PC-9 (cell line): ENCODE data around the gene LYG1. TPM values are rescaled to one million over a fixed set of nuclear protein-coding genes. Genes with fewer than 3 reads are reported as not detected.
A peak's percentile ranks its signal among the peaks of the same experiment; 100 is the strongest.
"Not testable (repeated sequence)": the region's sequence is repeated elsewhere in the genome, so short reads cannot be mapped to it uniquely, and the experiment has no call there.

ENCODE experiments used
- BruUV-seq: library from RNA; stranded (reverse); fragments of 400-500 nt; replicated peaks from 2 replicates; lab custom pipeline; 2021; lab: Mats Ljungman, UMichigan
- CTCF ChIA-PET: fragments of 300-600 bp; sonication (Branson Sonifier 250); formaldehyde crosslinking; loops from one replicate; lab custom pipeline; 2022; ENCODE audit warnings: antibody characterized with exemption; lab: Charles Lee
- POLR2A ChIA-PET: fragments of 300-600 bp; sonication (Branson Sonifier 250); formaldehyde crosslinking; loops from one replicate; lab custom pipeline; 2022; ENCODE audit warnings: antibody characterized with exemption; ENCODE audit not compliant: unreplicated experiment; lab: Charles Lee
- DNase-seq, 2 experiments: peaks; one replicate each; pipeline versions ENCODE4 v3.0.0 to v3.0.0-alpha.2; 2015 to 2022; ENCODE audit warnings: mixed read lengths in 1 of 2
- H2AFZ ChIP-seq: fragments of 200-600 bp; sonication (generic); 2 replicates; pipeline ENCODE4 v1.8.1; 2017; ENCODE audit warnings: antibody characterized with exemption
- H3F3A ChIP-seq: fragments of 200-600 bp; sonication (generic); 2 replicates; pipeline ENCODE4 v1.8.1; 2017; ENCODE audit warnings: antibody characterized with exemption, mild to moderate bottlenecking, low read depth; ENCODE audit not compliant: insufficient read depth
- H3K27ac ChIP-seq: fragments of 200-600 bp; sonication (generic); 2 replicates; pipeline ENCODE4 v1.6.1; 2016; ENCODE audit warnings: mixed run types
- H3K27me3 ChIP-seq: fragments of 200-600 bp; sonication (generic); 2 replicates; pipeline ENCODE4 v1.6.1; 2016; ENCODE audit warnings: low read depth, mixed run types; ENCODE audit not compliant: insufficient read depth
- H3K36me3 ChIP-seq: fragments of 200-600 bp; sonication (generic); 2 replicates; pipeline ENCODE4 v1.6.1; 2016; ENCODE audit warnings: low read depth, mixed run types
- H3K4me1 ChIP-seq: fragments of 200-600 bp; sonication (generic); replicated peaks from 2 replicates; pipeline ENCODE4 v1.6.1; 2016; ENCODE audit warnings: mixed run types; ENCODE audit not compliant: insufficient read depth
- H3K4me2 ChIP-seq: fragments of 200-600 bp; sonication (generic); 2 replicates; pipeline ENCODE4 v1.6.1; 2017; ENCODE audit warnings: mixed run types
- H3K4me3 ChIP-seq: fragments of 200-600 bp; sonication (generic); 2 replicates; pipeline ENCODE4 v1.6.1; 2016; ENCODE audit warnings: mixed run types
- H3K79me2 ChIP-seq: fragments of 200-600 bp; sonication (generic); 2 replicates; pipeline ENCODE4 v1.6.1; 2017; ENCODE audit warnings: low read depth, mixed run types
- H3K9me2 ChIP-seq: fragments of 200-600 bp; sonication (generic); 2 replicates; pipeline ENCODE4 v1.8.1; 2017; ENCODE audit warnings: mild to moderate bottlenecking; ENCODE audit not compliant: insufficient read depth
- H3K9me3 ChIP-seq: fragments of 200-600 bp; sonication (generic); 2 replicates; pipeline ENCODE4 v1.8.1; 2016; ENCODE audit warnings: low read depth; ENCODE audit not compliant: insufficient read depth
- H4K20me1 ChIP-seq: fragments of 200-600 bp; sonication (generic); 2 replicates; pipeline ENCODE4 v1.8.1; 2017; ENCODE audit not compliant: insufficient read depth
- CTCF ChIP-seq: fragments of 200-600 bp; sonication (generic); conservative IDR thresholded peaks from 2 replicates; pipeline ENCODE4 v1.6.1; 2017; ENCODE audit warnings: mixed run types, antibody characterized with exemption, mild to moderate bottlenecking, moderate library complexity
- EZH2 ChIP-seq: fragments of 200-600 bp; sonication (generic); IDR thresholded peaks from 2 replicates; pipeline ENCODE4 v1.8.0; 2017; ENCODE audit warnings: antibody characterized with exemption, low read depth
- intact Hi-C: fragments of 100-400 bp; cut with micrococcal nuclease; formaldehyde crosslinking; loops from one replicate; pipeline ENCODE4 v1.10.0; 2022; ENCODE audit not compliant: unreplicated experiment
- total RNA-seq: library from RNA; stranded (reverse); gene quantifications from 2 replicates; pipeline ENCODE4 v1.2.3, GENCODE V29; 2021

Gene LYG1
- total RNA-seq, 1 experiment from 2014 or later = 1.5 TPM

- Histone ChIP-seq H3F3A (no peaks in the 10 kb centered on the region), H3K4me2 (no peak overlapping the region), H2AFZ (no peak overlapping the region), H3K27me3 (no peaks in the 10 kb centered on the region), H3K36me3 (no peaks in the 10 kb centered on the region), H3K79me2 (no peaks in the 10 kb centered on the region), H3K4me1 (no peaks in the 10 kb centered on the region), H3K4me3 (no peak overlapping the region), H3K9me3 (0 out of 2 replicates have a peak, but pooled peaks cover 3% of the 10 kb centered on the region), H3K9me2 (no peaks in the 10 kb centered on the region), H4K20me1 (no peaks in the 10 kb centered on the region), H3K27ac (no peak overlapping the region)
- TF ChIP-seq CTCF = no peak
- TF ChIP-seq EZH2 = no peak
- BruUV-seq = no TSS peak
- CTCF ChIA-PET = no interaction called here
- POLR2A ChIA-PET = no interaction called here
- intact Hi-C loops = no loop called here
- no peak for DNase-seq
Observed at GRCh38 chr2:99285526-99285925, 15.5 kb downstream of the LYG1 start.

- TF ChIP-seq CTCF = no peak
- TF ChIP-seq EZH2 = no peak
- H3K9me3 ChIP-seq = 0 out of 2 replicates have a peak, but pooled peaks cover 7% of the 10 kb centered on the region
- no peak overlapping the region for H3K27ac ChIP-seq
- CTCF ChIA-PET = no interaction called here
- no peaks in the 10 kb centered on the region for H3K36me3 ChIP-seq
- intact Hi-C loops = no loop called here
- BruUV-seq = no TSS peak
- H4K20me1 ChIP-seq = no peaks in the 10 kb centered on the region
- peaks cover 14% of the 10 kb centered on the region for H3F3A ChIP-seq
- no peak for DNase-seq
- H2AFZ ChIP-seq = no peak overlapping the region
- no peak overlapping the region for H3K4me3 ChIP-seq
- POLR2A ChIA-PET = no interaction called here
- peaks cover 12% of the 10 kb centered on the region for H3K4me1 ChIP-seq
- no peak overlapping the region for H3K4me2 ChIP-seq
- H3K79me2 ChIP-seq = no peaks in the 10 kb centered on the region
- H3K9me2 ChIP-seq = no peaks in the 10 kb centered on the region
- no peaks in the 10 kb centered on the region for H3K27me3 ChIP-seq
Observed at GRCh38 chr2:99279969-99280695, 20.9 kb downstream of the LYG1 start.

GRCh38 chr2:99278793-99279291 is 22.2 kb downstream of the LYG1 start:
- Histone ChIP-seq H3K36me3 (no peaks in the 10 kb centered on the region), H3K27me3 (peaks cover 3% of the 10 kb centered on the region; the same call in 1 of the 2 replicates), H3K9me2 (no peaks in the 10 kb centered on the region), H2AFZ (peak overlapping the region; percentile 13; the same call in 1 of the 2 replicates), H3K4me2 (peak overlapping the region; percentile 69), H3K27ac (peak overlapping the region; percentile 17), H3K79me2 (no peaks in the 10 kb centered on the region), H3K4me3 (peak overlapping the region; percentile 38; the same call in 1 of the 2 replicates), H3F3A (peaks cover 14% of the 10 kb centered on the region), H3K9me3 (peaks cover 7% of the 10 kb centered on the region; the same call in 1 of the 2 replicates), H3K4me1 (peaks cover 12% of the 10 kb centered on the region), H4K20me1 (no peaks in the 10 kb centered on the region)
- TF ChIP-seq EZH2 = no peak
- TF ChIP-seq CTCF = no peak
- peak in 1 of 2 experiments; percentile 83 for DNase-seq
- no TSS peak for BruUV-seq
- CTCF ChIA-PET = no interaction called here
- intact Hi-C loops = no loop called here
- POLR2A ChIA-PET = interaction anchor here (0.6 kb wide), 1 partner anchor 34 kb away, joined by 3 read pairs; no protein-coding TSS in a partner anchor

- DNase-seq, H3K36me3 ChIP-seq, H4K20me1 ChIP-seq, BruUV-seq, POLR2A ChIA-PET, CTCF ChIA-PET, H3K9me2 ChIP-seq, H3K27me3 ChIP-seq, H3K79me2 ChIP-seq, H3K9me3 ChIP-seq, intact Hi-C loops: not testable (repeated sequence)
- H3K4me2 ChIP-seq = peak overlapping the region; percentile 69
- peaks cover 12% of the 10 kb centered on the region for H3K4me1 ChIP-seq
- H3K4me3 ChIP-seq = peak overlapping the region; percentile 38; the same call in 1 of the 2 replicates
- H3F3A ChIP-seq = peaks cover 14% of the 10 kb centered on the region
- H2AFZ ChIP-seq = peak overlapping the region; percentile 13; the same call in 1 of the 2 replicates
- peak overlapping the region; percentile 17; the same call in 1 of the 2 replicates for H3K27ac ChIP-seq
Observed at GRCh38 chr2:99278195-99278765, 22.7 kb downstream of the LYG1 start.
